Keratinocyte (primary cell): ENCODE measurements around the gene KRT23.

Experiments
- EZH2 ChIP-seq: IDR thresholded peaks from one replicate; pipeline ENCODE4 v1.6.1; 2012; ENCODE audit warnings: inconsistent platforms, mild to moderate bottlenecking, low read length, moderate library complexity
- TF ChIP-seq, protein P1 (sequence below), 3 experiments: IDR thresholded peaks in 1 of 3; conservative IDR thresholded peaks in 1 of 3; optimal IDR thresholded peaks in 1 of 3; 2 replicates in 2 of 3; 3 replicates in 1 of 3; pipeline versions ENCODE3 to v1.5.1; 2011; ENCODE audit warnings: low read length in 3 of 3, mild to moderate bottlenecking in 3 of 3, moderate library complexity in 2 of 3, control low read depth in 1 of 3, inconsistent platforms in 1 of 3; ENCODE audit not compliant: insufficient read depth in 2 of 3; ENCODE audit errors: extremely low read depth in 1 of 3

DNA sequence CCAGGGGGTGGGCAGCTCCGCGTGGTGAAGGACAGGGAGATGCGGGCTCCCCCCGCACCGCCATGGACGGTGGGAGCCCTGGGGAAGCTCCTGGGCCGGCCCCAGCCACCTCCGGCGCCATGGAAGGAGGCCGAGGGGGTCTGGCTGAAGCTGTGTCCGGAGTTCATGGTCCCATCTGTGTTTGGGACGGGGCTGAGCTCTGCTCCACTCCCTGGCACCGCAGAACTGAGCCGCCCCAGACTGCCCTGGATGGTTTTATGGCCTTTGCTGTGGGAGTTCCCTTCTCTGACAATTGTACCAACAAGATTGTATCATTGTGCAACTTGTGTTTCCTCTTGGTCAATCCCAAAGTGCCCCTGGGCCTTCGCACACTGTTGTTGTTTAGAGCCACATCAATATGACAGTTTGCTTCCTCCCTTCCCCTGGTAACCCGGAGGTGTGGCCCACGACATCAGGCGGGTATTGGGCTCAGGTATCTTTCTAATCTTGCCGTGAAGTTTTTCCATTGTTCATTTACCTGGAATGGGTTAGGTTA lies 942 bp downstream of the KRT23 start:
- TF ChIP-seq, protein P1, sequence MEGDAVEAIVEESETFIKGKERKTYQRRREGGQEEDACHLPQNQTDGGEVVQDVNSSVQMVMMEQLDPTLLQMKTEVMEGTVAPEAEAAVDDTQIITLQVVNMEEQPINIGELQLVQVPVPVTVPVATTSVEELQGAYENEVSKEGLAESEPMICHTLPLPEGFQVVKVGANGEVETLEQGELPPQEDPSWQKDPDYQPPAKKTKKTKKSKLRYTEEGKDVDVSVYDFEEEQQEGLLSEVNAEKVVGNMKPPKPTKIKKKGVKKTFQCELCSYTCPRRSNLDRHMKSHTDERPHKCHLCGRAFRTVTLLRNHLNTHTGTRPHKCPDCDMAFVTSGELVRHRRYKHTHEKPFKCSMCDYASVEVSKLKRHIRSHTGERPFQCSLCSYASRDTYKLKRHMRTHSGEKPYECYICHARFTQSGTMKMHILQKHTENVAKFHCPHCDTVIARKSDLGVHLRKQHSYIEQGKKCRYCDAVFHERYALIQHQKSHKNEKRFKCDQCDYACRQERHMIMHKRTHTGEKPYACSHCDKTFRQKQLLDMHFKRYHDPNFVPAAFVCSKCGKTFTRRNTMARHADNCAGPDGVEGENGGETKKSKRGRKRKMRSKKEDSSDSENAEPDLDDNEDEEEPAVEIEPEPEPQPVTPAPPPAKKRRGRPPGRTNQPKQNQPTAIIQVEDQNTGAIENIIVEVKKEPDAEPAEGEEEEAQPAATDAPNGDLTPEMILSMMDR (optimal IDR thresholded peaks at IDR 0.05 in 1 of 3, IDR thresholded peaks at IDR 0.05 in 1 of 3, conservative IDR thresholded peaks at IDR 0.05 in 1 of 3; ENCODE audit: extremely low read depth in 1 of 3, insufficient read depth in 2 of 3, low read length in 3 of 3): no peak
- TF ChIP-seq EZH2: no peak
